Activated T-helper 1 cell treated with Interleukin-2 at 50 U/mL for 16 hours (primary cell): ENCODE results near the gene SYNGR3.
"Not testable (repeated sequence)": the region's sequence is repeated elsewhere in the genome, so short reads cannot be mapped to it uniquely, and the experiment has no call there.

Source experiments
- DNase-seq: peaks from one replicate; pipeline ENCODE4 v3.0.0-alpha.2; 2020; ENCODE audit warnings: low read depth

SYNGR3 gene

DNA sequence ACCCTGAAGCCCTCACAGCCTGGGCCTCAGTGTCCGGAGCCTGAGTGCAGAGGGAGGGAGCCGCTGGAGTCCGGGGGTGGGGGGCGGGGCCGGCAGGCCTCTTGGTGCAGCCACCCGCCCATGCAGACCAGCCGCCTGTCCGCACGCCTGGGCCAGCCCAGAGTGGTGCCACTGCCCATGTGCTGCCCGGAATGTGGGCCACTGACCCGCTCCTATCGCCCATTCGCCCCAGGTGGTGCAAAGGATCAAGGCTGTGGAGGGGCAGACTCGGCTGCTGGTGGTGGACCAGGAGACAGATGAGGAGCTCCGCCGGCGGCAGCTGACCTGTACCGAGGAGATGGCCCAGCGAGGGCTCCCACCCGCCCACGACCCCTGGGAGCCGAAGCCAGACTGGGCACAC lies 39.6 kb downstream of the SYNGR3 start:
- no peak for DNase-seq

DNA sequence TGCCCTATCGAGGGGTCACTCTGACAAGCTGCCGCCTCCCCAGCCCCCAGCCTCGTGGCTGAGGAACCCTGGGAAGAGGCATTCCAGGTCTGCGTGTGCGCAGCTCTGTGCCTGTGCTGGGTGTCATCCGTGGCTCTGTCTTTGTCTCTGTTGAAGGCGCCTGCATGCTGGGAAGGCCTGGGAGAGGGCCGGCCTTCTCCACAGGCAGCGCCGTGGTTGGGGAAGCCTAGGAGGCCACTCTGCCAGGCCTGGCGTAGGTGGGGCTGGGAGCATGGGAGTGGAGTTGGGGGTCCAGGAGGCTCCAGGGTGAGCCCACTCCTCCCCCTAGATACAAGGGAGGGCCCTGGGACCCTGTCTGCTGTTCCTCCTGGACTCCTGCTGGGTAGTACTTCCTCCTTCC lies 40.3 kb downstream of the SYNGR3 start:
- no peak for DNase-seq

DNA sequence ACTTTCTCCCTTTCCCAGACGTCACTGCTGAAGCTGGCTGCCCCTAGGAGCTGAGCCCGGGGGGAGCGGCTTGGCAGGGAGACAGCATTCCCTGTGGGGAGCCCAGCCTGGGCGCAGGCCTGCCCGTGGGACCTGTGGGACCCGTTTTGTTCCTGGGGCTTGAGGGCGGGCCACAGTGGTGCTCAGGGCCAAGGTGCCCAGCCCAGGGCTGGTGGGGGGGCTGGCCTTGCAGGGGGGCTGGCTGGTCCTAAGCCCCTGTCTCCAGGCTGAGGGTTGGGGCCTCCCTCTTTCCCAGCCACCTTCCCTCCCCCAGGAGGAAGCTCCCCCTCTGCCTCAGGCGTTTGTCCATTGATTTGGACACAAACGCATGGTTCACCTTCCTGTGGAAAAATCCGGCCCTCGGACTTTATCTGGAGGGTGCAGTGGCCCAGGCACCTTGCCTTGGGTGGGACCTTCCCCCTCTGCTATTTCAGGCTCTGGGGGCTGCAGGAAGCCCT lies 41.4 kb downstream of the SYNGR3 start:
- no peak for DNase-seq

DNA sequence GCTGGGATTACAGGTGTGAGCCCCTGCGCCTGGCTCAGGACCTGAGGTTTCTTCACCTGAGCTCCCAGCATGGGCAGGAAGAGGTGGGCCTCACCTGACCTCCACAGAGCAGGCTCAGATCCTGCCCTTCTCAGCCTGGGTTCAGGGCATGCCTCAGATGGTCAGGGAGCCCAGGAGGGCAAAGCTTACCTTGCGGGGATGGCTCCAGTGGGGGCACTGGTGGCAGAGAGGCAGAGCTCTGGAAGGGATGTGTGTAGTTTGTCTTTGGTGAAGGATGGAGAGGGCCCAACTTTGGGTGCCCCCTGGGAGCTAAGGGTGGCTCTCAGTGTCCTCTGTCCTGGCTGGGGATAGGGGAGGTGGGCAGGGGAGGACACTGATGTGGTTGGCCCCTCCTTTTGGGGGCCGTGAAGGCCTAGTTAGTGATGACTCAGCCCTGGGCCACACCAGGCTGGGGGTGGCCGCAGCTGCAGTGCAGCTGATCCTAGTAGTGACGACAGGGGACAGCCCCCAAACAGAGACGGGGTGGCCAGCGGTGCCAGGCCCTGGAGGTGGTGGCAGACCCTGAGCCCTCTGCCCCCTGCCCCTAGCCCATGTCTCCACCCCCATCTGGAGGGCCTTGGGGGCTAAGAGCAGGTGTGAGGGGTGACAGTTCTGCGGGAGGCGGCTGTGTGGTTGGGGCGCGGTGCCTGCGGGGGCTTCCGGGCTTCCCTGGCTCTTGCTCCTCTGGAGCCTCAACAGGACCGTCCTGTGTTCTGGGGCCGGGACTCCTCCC lies 42.7 kb downstream of the SYNGR3 start:
- DNase-seq = no peak

DNA sequence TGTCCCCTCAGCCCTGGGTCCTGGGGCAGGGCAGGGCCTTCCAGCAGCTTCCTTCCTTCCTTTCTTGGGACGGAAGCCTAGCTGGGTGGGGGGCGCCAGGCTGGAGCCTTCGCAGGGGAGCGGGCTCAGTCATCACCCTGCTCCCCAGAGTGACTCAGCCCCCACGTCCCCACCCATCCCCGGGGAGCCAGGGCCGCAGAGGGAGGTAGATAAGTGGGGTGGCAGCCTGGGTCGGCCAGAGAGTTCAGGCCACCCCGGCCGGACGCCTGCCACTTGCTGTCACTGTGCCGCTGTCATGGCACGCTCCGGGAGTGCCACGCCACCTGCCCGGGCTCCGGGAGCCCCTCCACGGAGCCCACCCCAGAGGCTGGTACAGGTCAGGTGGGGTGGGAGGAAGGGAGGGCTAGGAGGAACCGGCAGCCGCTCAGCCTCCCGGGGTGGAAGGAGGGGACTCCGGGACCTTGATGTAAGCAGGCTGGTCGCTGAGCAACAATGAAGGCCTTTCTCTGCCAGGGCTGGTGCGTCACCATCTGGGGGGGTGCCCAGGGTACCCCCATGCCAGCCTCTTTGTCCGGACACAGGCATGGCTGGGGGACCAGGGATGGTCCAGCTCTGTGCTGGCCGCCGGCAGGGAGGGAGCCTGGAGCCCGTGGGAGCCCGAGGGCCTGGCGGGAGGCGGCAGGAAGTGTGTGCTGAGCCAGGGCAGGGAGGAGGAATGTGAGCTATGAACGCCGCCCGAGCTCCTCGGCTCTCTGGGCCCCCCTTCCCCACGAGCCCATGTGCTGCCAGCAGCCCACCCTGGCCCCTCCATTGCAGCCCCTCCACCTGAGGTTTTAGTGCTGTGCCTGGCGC lies 43.5 kb downstream of the SYNGR3 start:
- DNase-seq = no peak

DNA sequence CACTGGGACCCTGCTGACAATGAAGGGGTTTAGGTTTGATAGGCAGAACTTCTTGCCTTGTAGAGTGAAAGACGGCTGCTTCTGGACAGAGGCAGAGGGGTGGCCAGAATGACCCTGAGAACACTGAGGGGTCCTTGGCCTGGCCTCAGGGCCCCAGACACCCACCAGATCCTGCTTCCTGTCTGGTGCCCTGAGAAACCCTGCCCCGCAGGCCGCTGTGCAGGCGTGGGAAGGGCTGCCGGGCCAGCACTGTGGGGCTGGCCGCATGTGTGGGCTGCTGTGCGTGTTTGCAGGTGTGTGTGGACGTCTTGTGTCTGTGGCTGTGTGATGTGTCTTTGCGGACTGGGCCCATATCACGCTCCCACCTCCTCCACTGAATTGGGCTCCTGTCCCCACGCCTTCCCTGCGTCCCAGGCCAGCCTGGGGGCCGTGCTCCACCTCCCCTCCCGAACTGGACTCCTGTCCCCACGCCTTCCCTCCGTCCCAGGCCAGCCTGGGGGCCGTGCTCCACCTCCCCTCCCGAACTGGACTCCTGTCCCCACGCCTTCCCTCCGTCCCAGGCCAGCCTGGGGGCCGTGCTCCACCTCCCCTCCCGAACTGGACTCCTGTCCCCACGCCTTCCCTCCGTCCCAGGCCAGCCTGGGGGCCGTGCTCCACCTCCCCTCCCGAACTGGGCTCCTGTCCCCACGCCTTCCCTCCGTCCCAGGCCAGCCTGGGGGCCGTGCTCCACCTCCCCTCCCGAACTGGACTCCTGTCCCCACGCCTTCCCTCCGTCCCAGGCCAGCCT lies 44.3 kb downstream of the SYNGR3 start:
- DNase-seq = not testable (repeated sequence)

DNA sequence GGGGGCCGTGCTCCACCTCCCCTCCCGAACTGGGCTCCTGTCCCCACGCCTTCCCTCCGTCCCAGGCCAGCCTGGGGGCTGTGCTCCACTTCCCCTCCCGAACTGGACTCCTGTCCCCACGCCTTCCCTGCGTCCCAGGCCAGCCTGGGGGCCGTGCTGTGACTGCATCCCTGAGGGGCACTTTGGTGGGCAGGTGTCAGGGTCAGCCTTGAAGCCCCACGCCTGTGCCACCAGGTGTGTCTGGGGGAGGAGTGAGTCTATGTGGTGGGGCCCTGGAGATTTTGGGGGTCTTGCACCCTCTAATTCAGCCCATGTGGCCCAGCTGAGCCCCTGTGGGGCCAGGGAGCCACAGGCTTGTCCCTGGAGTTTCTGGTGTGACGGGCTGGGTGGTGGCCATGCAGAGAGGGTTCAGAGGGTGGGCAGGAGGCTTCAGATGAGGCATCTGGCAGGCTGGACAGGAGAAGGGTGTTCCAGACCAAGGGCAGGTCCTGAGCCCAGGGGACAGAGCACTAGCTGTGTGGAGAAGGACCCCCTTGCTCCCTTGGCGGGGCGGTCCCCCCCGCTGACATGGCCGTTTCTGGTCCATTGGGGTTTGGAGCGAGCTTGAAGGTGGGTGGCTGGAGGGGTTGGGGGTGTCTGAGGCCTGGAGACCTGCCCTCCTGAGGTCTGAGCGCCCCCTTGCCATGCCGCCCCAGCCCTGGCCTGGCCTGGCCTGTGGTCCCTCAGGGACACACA lies 45.1 kb downstream of the SYNGR3 start:
- no peak for DNase-seq

DNA sequence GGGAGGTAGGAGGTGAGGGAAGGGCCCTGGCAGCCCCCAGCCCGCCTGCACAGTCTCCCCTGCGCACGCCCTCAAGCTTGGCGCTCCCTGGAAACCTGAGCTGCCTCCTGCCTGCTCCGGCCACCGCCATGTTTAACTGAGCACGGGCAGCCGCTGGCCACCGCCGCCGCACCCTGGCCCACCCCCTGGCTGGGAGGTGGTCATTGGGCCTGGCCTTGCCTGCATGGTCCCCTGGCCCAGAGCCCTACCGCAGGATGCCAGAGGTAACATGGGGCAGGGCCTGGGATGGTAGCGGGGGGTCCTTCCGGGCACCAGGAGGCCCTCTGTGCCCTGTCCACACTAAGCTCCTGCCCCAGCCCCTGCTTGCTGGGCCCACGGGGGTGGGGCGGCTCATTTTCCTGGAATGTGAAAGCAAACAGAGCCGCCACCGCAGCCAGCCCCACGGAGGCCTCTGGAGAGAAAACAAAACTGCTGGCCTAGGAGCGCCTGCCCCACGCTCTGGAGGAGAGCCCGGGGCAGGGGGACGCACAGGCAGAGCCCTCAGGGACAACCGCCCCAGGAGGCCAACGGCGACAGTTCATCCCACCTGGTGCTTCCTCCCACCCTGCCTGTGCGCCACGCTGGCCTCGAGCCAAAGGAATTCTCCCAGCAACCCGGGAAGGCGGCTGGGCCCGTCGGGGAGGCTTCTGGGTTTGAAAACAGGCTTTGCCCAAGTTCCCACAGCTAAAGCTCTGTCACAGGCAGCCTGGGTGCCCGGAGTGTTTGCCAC lies 45.8 kb downstream of the SYNGR3 start:
- DNase-seq = no peak

DNA sequence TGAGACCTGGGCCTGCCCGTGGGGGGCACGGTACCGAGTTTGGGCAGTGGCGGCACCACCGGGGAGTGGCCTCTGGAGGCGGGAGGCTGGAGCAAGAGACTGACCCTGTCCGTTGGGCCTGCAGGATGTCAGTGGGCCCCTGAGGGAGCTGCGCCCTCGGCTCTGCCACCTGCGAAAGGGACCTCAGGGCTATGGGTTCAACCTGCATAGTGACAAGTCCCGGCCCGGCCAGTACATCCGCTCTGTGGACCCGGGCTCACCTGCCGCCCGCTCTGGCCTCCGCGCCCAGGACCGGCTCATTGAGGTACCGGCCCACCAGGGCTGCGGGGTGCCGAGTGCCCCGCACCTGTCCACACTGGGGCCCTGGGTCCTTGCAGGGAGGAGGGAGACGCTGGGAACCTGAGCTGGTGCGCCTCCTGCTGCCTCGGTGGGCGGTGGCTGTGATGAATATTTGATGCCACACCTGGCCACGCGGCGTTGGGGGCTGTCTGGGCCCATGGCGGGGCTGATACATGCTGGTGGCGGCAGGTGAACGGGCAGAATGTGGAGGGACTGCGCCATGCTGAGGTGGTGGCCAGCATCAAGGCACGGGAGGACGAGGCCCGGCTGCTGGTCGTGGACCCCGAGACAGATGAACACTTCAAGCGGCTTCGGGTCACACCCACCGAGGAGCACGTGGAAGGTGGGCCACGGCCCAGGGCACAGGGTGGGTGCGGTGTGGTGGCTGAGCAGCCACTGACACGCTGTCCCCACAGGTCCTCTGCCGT lies 46.6 kb downstream of the SYNGR3 start:
- no peak for DNase-seq

DNA sequence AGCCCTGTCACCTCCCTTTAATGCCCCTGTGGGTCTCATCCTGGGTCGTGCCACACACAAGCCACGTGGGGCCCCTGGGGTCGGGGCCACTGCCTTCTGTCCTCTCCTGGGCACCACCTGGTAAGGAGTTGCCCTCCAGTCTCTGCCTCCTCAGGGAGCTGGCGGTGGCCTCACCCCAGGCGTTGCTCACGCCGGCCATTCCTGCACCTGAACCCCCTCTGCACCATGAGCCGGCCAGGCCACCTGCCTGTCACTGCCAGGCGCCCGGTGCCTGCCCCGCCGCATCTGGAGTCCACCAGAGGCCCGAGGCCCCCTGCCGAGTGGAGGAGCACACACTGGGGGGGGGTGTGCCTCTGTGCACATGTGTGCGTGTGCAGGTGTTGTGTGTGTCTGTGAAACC lies 47.3 kb downstream of the SYNGR3 start:
- DNase-seq = no peak

DNA sequence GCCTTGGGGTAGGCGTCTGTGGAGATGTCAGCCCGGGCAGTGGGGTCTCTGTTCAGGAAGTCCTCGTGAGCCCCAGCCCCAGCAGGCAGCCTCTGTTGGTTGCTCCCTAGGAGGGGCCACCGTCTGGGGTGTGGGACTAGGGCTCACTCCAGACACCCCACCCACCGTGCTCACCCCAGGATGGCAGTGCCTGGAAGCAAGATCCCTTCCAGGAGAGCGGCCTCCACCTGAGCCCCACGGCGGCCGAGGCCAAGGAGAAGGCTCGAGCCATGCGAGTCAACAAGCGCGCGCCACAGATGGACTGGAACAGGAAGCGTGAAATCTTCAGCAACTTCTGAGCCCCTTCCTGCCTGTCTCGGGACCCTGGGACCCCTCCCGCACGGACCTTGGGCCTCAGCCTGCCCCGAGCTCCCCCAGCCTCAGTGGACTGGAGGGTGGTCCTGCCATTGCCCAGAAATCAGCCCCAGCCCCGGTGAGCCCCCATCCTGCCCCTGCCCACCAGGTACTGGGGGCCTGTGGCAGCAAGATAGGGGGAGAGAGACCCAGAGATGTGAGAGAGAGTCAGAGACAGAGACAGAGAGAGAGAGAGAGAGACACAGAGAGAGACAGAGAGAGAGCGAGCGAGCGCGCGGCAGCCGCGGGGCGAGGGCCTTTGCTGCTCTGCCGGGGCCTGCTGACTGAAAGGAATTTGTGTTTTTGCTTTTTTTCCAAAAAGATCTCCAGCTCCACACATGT lies 48.0 kb downstream of the SYNGR3 start:
- DNase-seq = no peak

DNA sequence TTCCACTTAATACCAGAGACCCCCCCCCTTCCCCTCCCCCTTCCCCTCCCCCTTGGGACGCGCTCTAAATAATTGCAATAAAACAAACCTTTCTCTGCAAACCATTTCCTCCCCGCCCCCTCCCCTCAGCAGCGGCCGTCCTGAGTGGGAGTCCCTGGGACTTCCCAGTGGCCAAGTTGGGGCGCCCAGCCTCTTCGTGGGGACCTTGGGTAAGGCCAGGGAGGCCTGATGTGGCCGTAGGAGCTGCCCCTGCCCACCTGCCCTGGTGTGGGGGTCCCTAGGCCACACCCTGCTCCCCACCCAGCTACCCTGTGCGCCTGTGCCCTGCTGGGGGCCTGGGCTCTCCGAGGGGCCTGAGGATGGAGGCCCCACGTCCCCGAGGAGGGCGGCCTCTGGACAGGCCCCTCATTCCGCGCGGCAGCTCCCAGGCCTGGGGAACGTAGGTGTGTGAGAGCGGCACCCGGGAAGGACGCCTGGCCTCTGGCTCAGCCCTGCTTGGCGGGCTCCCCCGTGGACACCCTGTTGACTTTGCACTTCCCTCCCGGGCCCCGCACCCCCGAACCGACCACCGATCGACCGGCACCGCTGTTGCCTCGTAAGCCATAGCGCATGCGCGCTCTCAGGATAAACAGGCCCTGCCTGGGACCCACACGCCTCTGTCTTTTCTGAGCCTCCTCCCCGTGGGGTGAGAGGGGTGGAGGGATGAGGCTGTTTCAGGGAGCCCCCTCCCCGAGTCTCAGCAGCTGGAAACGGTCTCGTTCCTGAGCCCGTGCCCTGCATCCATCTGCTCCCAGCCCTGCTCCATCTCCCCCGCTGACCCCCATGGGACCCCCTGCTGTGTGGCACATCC lies 48.8 kb downstream of the SYNGR3 start:
- DNase-seq = no peak

DNA sequence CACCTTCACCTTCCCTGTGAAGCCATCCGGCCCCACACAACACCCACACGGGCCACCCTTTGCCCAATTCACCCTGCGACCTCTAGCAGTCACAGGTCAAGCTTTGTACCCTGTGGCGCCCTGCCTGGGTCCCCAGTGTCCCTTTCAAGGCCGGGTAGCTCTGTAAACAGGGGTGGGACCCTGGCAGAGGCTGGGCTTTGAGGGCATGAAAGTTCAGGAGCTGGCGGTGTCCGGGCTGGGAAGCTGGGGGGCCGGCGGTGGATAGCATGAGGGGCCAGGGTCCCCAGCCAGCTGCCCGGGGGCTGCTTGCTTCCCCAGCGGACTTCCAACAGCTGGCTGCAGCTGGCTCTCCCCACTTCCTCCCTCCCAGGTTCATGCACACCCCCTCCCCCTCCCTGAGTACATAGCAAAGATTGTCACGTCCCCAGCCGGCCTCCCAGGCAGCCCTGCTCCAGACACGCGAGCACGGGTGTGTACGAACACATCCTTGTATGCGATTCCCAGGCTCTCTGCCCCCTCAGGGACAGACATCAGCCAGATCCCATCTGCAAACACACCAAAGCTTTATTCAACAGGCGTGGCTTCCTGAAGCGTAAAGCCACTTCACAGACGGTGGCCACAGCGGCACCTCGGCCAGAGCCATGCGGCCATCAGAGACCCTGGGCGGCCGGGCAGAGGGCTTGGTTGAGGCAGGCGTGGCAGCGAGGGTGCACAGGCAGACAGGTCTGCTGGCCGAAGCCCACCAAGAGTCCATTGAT lies 49.7 kb downstream of the SYNGR3 start:
- DNase-seq = no peak

DNA sequence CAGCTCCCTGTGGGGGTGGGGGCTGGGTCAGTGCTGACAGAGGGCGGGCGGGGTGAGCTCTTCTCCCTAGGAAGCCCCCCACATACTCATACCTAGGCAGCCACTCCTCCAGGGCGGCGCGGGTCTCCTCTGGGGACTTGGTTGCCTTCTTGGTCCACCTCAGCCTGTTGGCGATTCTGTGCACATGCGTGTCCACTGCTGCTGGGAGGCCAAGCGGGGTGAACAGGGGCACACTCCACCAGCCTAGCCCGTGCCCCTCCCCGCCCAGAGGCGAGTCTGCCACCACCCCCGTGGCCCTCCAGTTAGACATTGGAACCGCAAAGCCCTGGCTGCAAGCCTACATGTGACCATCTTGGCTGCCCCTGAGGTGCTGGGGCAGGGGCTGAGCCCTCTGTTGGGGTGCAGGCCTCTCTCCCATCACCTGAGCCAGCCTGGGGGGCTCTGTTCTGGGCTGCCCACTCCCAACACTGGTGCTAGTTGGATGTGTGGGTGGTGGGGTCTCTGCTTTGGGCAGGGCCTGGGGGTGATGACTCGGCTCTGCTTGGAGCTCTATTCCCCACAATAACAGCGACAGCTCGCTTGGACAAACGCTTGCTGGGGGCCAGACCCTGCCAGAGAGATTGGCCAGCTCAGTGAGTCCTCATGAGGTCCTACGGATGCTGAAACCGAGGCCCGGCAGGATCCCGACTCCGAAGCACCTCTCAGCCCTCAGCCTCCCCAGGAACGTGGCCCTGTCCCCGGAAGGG lies 50.4 kb downstream of the SYNGR3 start:
- no peak for DNase-seq

DNA sequence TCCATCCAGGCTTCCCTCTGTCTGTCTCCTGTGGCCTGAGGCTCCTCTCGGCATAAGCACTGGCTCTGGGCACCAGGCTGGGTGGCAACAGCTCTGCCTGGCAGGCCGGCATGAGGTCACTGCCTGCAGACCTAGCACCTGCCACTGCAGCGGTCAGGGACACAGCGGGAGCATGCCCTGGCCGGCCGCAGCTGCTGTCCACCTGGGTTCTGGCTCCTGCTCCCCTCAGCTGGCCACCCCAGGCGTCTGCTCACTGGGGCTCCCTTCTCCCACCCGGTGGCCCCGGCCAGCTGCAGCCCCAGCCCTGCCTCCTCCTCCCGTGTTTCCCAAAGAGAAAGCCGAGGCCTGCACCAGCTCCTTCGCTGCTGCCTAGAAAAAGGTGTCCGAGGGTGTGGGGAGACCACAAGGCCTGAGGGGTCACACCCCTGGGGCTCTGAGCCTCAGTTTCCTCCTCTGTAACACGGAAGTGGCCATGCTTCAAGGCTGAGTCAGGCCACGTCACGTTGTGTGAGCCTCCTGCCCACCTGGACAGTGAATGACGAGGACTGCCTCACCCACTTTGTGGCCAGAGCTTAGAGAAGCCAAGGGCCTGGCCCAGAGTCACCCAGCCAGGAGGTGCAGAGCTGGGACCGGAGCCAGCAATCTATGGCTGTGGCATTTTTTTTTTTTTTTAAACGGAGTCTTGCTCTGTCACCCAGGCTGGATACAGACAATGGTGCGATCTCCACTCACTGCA lies 51.2 kb downstream of the SYNGR3 start:
- no peak for DNase-seq
